A549 (cell line): Measurements from ENCODE around the gene METTL21A. TPM values are rescaled to one million over a fixed set of nuclear protein-coding genes. Genes with fewer than 3 reads are reported as not detected.

ENCODE experiments used
- ATAC-seq, 2 experiments: fragments of 200-7000 bp in 1 of 2; fragments of >200 bp in 1 of 2; cut with Nextera tagmentation in 1 of 2; cut with Tn5 transposase in 1 of 2; 3 replicates each; pipeline versions ENCODE4 v1.8.0 to v1.9.1; 2018 to 2020; ENCODE audit warnings: mild to moderate bottlenecking in 1 of 2, moderate library complexity in 1 of 2
- CTCF ChIA-PET: fragments of 300-600 bp; sonication (Branson Sonifier 250); formaldehyde crosslinking; extraction: SDS; loops from one replicate; lab custom pipeline; 2021; ENCODE audit warnings: antibody characterized with exemption, inconsistent platforms; lab: Yijun Ruan, JAX
- POLR2A ChIA-PET: fragments of 350-600 bp; formaldehyde crosslinking; extraction: SDS; loops from one replicate; lab custom pipeline; 2021; ENCODE audit warnings: antibody characterized with exemption, inconsistent platforms; lab: Yijun Ruan, JAX
- DNase-seq, 2 experiments: peaks; one replicate each; pipeline versions ENCODE4 v3.0.0 to v3.0.0-alpha.2; 2011 to 2016; ENCODE audit warnings: low read depth in 1 of 2, low spot score in 1 of 2
- FAIRE-seq: peaks from 2 replicates; lab custom pipeline; 2011; peaks lifted over from hg19 to GRCh38; lab: Jason Lieb, UNC
- H3K27ac ChIP-seq, 2 experiments: fragments of >200 bp; sonication (Bioruptor Twin); formaldehyde crosslinking; 3 replicates each; pipeline ENCODE4 v1.5.1; 2016 to 2017
- H3K4me1 ChIP-seq: fragments of >200 bp; sonication (Bioruptor Twin); formaldehyde crosslinking; 3 replicates; pipeline ENCODE4 v1.6.1; 2016
- H3K4me2 ChIP-seq: fragments of >200 bp; sonication (Bioruptor Twin); formaldehyde crosslinking; 3 replicates; pipeline ENCODE4 v1.6.1; 2016
- H3K4me3 ChIP-seq: fragments of >200 bp; sonication (Bioruptor Twin); formaldehyde crosslinking; 3 replicates; pipeline ENCODE4 v1.5.1; 2016
- H3K9me3 ChIP-seq: fragments of >200 bp; sonication (Bioruptor Twin); formaldehyde crosslinking; 3 replicates; pipeline ENCODE4 v1.6.1; 2016
- BHLHE40 ChIP-seq: IDR thresholded peaks from 2 replicates; pipeline ENCODE4 v1.6.1; 2012; ENCODE audit warnings: low read depth, low read length, inconsistent platforms
- CBX8 ChIP-seq: fragments of 200-600 bp; sonication (generic); IDR thresholded peaks from 2 replicates; pipeline ENCODE4 v1.6.1; 2016
- CHD2 ChIP-seq: fragments of 150-350 bp; IDR thresholded peaks from 2 replicates; pipeline ENCODE4 v1.6.1; 2014; ENCODE audit warnings: low read length; ENCODE audit not compliant: partially characterized antibody
- EHMT2 ChIP-seq: fragments of 200-600 bp; sonication (generic); IDR thresholded peaks from 2 replicates; pipeline ENCODE4 v1.6.1; 2016; ENCODE audit warnings: antibody characterized with exemption, low read depth, mild to moderate bottlenecking, moderate library complexity
- ESRRA ChIP-seq: fragments of 150-350 bp; IDR thresholded peaks from 2 replicates; pipeline ENCODE4 v1.6.1; 2014; ENCODE audit warnings: mild to moderate bottlenecking, low read length, borderline replicate concordance
- GATA3 ChIP-seq: IDR thresholded peaks from 2 replicates; pipeline ENCODE4 v1.6.1; 2012; ENCODE audit warnings: borderline replicate concordance
- HDAC2 ChIP-seq: fragments of 200-600 bp; sonication (generic); IDR thresholded peaks from 2 replicates; pipeline ENCODE4 v1.6.1; 2016
- JUNB ChIP-seq: fragments of >200 bp; sonication (Bioruptor Twin); formaldehyde crosslinking; IDR thresholded peaks from 2 replicates; pipeline ENCODE4 v1.6.1; 2016
- MAFK ChIP-seq: fragments of 450-650 bp; IDR thresholded peaks from 2 replicates; pipeline ENCODE4 v1.6.1; 2014; ENCODE audit not compliant: partially characterized antibody
- MAZ ChIP-seq: fragments of 150-350 bp; IDR thresholded peaks from 2 replicates; pipeline ENCODE4 v1.6.1; 2014; ENCODE audit warnings: antibody characterized with exemption, low read depth, low read length, borderline replicate concordance
- MYC ChIP-seq: IDR thresholded peaks from 2 replicates; pipeline ENCODE4 v1.6.1; 2012; ENCODE audit warnings: mild to moderate bottlenecking, inconsistent platforms, low read length, improper control_type of control experiment, borderline replicate concordance
- NPAS2 ChIP-seq: fragments of 250-450 bp; sonication (Bioruptor Pico); IDR thresholded peaks from 2 replicates; pipeline ENCODE4 v1.8.0; 2022; ENCODE audit warnings: mild to moderate bottlenecking, moderate library complexity, borderline replicate concordance
- POLR2AphosphoS2 ChIP-seq: conservative IDR thresholded peaks from 2 replicates; pipeline ENCODE4 v1.6.1; 2012; ENCODE audit warnings: low read length, improper control_type of control experiment, inconsistent platforms
- RAD21 ChIP-seq, 2 experiments: fragments of >200 bp in 1 of 2; sonication (Bioruptor Twin) in 1 of 2; formaldehyde crosslinking in 1 of 2; IDR thresholded peaks in 1 of 2; conservative IDR thresholded peaks in 1 of 2; 2 replicates in 1 of 2; 3 replicates in 1 of 2; pipeline ENCODE4 v1.6.1; 2012 to 2018; ENCODE audit warnings: inconsistent platforms in 1 of 2
- RFX5 ChIP-seq: fragments of 450-650 bp; IDR thresholded peaks from 2 replicates; pipeline ENCODE4 v1.7.1; 2014; ENCODE audit warnings: antibody characterized with exemption, mild to moderate bottlenecking, moderate library complexity
- TP53 ChIP-seq: fragments of 250-450 bp; sonication (Bioruptor Pico); IDR thresholded peaks from 2 replicates; pipeline ENCODE4 v1.5.0; 2021; ENCODE audit warnings: mild to moderate bottlenecking, moderate library complexity
- ZNF302 ChIP-seq: fragments of 250-450 bp; sonication (Bioruptor Pico); IDR thresholded peaks from 2 replicates; pipeline ENCODE4 v1.9.0; 2021; ENCODE audit warnings: inconsistent platforms, mild to moderate bottlenecking, moderate library complexity
- ZSCAN20 ChIP-seq: fragments of 250-450 bp; sonication (Bioruptor Pico); IDR thresholded peaks from 2 replicates; pipeline ENCODE4 v1.8.0; 2022; ENCODE audit warnings: mild to moderate bottlenecking, moderate library complexity
- WGBS: methylation state at CpG from one replicate; pipeline ENCODE4 v1.1.6; 2017; ENCODE audit errors: missing lambda C conversion rate; 5-methylcytosine and 5-hydroxymethylcytosine counted together
- polyA plus RNA-seq, 4 experiments: library from polyadenylated mRNA; depleted of rRNA in 3 of 4; stranded (reverse); fragments of >200 nt; fragmentation: RNase III in 1 of 4; extraction: RNeasy Plus Mini Kit Qiagen cat#74134 plus additional on column Dnase treatment in 1 of 4; gene quantifications; 2 replicates in 3 of 4; 3 replicates in 1 of 4; pipeline ENCODE4 v1.2.3, GENCODE V29; 2011 to 2017
- TF ChIP-seq, protein P1 (sequence below): IDR thresholded peaks from 2 replicates; pipeline ENCODE4 v1.6.1; 2012; ENCODE audit warnings: low read depth, borderline replicate concordance
- TF ChIP-seq, protein P2 (sequence below): IDR thresholded peaks from 2 replicates; pipeline ENCODE4 v1.6.1; 2012
- TF ChIP-seq, protein P3 (sequence below): fragments of >200 bp; sonication (Bioruptor Twin); formaldehyde crosslinking; IDR thresholded peaks from 3 replicates; pipeline ENCODE4 v1.6.1; 2016
- TF ChIP-seq, protein P4 (sequence below): fragments of 250-450 bp; sonication (Bioruptor Pico); IDR thresholded peaks from 2 replicates; pipeline ENCODE4 v1.5.0; 2020; ENCODE audit warnings: low read depth, mild to moderate bottlenecking, moderate library complexity
- TF ChIP-seq, protein P5 (sequence below): fragments of 450-650 bp; IDR thresholded peaks from 2 replicates; pipeline ENCODE4 v1.6.1; 2014; ENCODE audit warnings: antibody characterized with exemption

The METTL21A gene
- polyA plus RNA-seq, 2 of the 4 experiments (the other 2 are of a cell fraction), result 26.9 to 40.1 TPM

DNA sequence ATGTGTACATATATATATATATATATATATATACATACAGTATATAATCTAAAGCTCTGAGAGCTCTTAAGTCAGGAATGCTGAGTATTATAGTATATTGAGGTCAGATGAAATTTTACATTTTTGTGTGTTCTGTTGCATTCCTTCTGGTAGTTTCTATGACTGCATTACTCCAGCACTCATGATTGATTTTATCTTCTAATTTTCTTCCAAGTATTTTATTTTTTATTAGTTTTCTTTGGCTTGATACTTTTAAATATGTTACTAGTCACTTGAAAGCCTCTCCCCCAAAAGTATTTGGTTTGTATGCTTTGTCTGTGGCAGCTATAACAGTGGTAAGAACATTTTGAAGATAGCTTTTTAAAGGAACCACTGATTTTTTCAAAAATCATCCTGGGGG is 25.0 kb downstream of the METTL21A start (continued):
- TF ChIP-seq ESRRA (no peak), ZSCAN20 (CRISPR knock-in tag) (no peak), MAFK (no peak), MAZ (no peak), EHMT2 (no peak), ZNF302 (CRISPR knock-in tag) (no peak)
- TF ChIP-seq, protein P1, sequence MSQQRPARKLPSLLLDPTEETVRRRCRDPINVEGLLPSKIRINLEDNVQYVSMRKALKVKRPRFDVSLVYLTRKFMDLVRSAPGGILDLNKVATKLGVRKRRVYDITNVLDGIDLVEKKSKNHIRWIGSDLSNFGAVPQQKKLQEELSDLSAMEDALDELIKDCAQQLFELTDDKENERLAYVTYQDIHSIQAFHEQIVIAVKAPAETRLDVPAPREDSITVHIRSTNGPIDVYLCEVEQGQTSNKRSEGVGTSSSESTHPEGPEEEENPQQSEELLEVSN, result no peak
- TF ChIP-seq, protein P2, sequence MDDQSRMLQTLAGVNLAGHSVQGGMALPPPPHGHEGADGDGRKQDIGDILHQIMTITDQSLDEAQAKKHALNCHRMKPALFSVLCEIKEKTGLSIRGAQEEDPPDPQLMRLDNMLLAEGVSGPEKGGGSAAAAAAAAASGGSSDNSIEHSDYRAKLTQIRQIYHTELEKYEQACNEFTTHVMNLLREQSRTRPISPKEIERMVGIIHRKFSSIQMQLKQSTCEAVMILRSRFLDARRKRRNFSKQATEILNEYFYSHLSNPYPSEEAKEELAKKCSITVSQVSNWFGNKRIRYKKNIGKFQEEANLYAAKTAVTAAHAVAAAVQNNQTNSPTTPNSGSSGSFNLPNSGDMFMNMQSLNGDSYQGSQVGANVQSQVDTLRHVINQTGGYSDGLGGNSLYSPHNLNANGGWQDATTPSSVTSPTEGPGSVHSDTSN, result no peak

DNA sequence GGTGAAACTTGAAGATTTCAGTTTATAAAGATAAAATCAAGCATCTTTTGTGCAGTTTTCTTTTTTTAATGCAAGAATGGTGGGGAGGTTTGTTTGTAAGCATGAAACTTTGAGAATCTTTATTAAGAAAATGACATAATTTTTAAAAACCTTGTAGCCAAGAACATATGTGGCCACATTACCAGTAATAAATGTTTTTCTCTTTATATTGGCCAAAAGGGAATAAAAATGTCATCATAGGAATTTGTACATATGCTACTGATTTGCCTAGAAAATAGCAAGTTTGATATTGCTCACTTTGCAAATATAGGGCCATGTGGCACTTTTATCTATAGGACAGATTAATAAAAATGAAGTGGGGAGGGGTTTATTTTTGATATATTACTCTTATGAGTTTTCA is 25.6 kb downstream of the METTL21A start:
- H3K4me1 ChIP-seq, result no peaks in the 10 kb centered on the region
- no peak overlapping the region for H3K27ac ChIP-seq
- TF ChIP-seq POLR2AphosphoS2 (no peak), TP53 (CRISPR knock-in tag) (no peak)
- TF ChIP-seq, protein P3, sequence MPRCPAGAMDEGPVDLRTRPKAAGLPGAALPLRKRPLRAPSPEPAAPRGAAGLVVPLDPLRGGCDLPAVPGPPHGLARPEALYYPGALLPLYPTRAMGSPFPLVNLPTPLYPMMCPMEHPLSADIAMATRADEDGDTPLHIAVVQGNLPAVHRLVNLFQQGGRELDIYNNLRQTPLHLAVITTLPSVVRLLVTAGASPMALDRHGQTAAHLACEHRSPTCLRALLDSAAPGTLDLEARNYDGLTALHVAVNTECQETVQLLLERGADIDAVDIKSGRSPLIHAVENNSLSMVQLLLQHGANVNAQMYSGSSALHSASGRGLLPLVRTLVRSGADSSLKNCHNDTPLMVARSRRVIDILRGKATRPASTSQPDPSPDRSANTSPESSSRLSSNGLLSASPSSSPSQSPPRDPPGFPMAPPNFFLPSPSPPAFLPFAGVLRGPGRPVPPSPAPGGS, result no peak
- FAIRE-seq (no peak), DNase-seq (no peak), ATAC-seq (no peak)
- H3K4me3 ChIP-seq, result no peak overlapping the region
- no peak overlapping the region for H3K4me2 ChIP-seq
- ChIA-PET CTCF (interaction anchor here (1.5 to 1.6 kb wide), 2 partner anchors 16 to 25 kb away, joined by 3 to 5 read pairs; partner anchors contain the start of gene METTL21A), POLR2A (no interaction called here)
- H3K9me3 ChIP-seq, result no peaks in the 10 kb centered on the region

DNA sequence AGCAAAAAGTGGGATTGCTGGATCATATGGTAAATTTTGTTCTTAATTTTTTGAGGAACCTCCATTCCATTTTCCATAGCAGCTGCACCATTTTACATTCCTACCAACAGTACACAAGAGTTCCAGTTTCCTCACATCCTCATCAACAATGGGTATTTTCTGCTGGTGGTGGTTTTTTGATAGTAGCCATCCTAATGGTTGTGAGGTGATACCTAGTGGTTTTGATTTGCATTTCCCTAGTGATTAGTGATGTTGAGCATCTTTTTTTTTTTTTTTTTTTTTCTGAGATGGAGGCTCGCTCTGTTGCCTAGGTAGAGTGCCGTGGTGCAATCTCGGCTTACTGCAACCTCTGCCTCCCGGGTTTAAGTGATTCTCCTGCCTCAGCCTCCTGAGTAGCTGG is 30.5 kb downstream of the METTL21A start:
- ATAC-seq (no peak), DNase-seq (no peak), FAIRE-seq (no peak)
- H3K4me1 ChIP-seq, result no peaks in the 10 kb centered on the region
- H3K27ac ChIP-seq, result no peak overlapping the region
- 97% methylated on average over 4 of the region's 4 CpGs for WGBS
- CTCF ChIA-PET, result interaction anchor here (0.7 to 1.7 kb wide), 3 partner anchors 8 to 155 kb away, joined by 3 to 4 read pairs (median 3); no protein-coding TSS in a partner anchor
- TF ChIP-seq, protein P3, result no peak
- TF ChIP-seq RAD21 (conservative IDR thresholded peaks at IDR 0.05 in 1 of 2, IDR thresholded peaks at IDR 0.05 in 1 of 2) (no peak), HDAC2 (no peak), EHMT2 (no peak), CHD2 (no peak)
- TF ChIP-seq, protein P4, sequence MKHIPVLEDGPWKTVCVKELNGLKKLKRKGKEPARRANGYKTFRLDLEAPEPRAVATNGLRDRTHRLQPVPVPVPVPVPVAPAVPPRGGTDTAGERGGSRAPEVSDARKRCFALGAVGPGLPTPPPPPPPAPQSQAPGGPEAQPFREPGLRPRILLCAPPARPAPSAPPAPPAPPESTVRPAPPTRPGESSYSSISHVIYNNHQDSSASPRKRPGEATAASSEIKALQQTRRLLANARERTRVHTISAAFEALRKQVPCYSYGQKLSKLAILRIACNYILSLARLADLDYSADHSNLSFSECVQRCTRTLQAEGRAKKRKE (CRISPR knock-in tag), result no peak
- peaks cover 23% of the 10 kb centered on the region for H3K9me3 ChIP-seq
- H3K4me3 ChIP-seq, result no peak overlapping the region
- POLR2A ChIA-PET, result no interaction called here
- H3K4me2 ChIP-seq, result no peak overlapping the region

DNA sequence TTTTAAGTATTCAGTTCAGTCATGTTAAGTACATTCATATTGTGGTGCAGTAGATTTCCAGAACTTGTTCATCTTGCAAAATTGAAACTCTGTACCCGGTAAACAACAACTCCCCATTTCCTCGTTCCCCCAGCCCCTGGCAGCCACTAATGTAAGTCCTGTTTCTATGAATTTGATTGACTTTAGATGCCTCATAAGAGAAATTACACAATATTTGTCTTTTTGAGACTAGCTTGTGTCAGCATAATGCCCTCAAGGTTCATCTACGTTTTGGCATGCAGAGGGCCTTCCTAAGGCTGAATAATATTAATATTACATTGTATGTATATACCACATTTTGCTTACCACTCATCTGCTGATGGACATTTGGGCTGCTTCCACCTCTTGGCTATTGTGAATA is 30.9 kb downstream of the METTL21A start:
- WGBS, result 88% methylated on average over 3 of the region's 3 CpGs
- Histone ChIP-seq H3K4me2 (no peak overlapping the region), H3K27ac (no peak overlapping the region), H3K4me3 (no peak overlapping the region), H3K4me1 (no peaks in the 10 kb centered on the region), H3K9me3 (peaks cover 23% of the 10 kb centered on the region)
- no peak for FAIRE-seq
- ChIA-PET CTCF (interaction anchor here (0.6 to 1.7 kb wide), 4 partner anchors 9 to 155 kb away, joined by 3 to 4 read pairs (median 4); no protein-coding TSS in a partner anchor), POLR2A (no interaction called here)
- no peak for ATAC-seq
- no peak for DNase-seq
- TF ChIP-seq, protein P5, sequence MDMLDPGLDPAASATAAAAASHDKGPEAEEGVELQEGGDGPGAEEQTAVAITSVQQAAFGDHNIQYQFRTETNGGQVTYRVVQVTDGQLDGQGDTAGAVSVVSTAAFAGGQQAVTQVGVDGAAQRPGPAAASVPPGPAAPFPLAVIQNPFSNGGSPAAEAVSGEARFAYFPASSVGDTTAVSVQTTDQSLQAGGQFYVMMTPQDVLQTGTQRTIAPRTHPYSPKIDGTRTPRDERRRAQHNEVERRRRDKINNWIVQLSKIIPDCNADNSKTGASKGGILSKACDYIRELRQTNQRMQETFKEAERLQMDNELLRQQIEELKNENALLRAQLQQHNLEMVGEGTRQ, result no peak
- TF ChIP-seq JUNB, result no peak
- no peak for TF ChIP-seq GATA3
- no peak for TF ChIP-seq RFX5
- TF ChIP-seq BHLHE40, result no peak
- TF ChIP-seq ZNF302 (CRISPR knock-in tag), result no peak
- TF ChIP-seq MYC, result no peak
- no peak for TF ChIP-seq CBX8
- no peak for TF ChIP-seq MAZ
- TF ChIP-seq NPAS2, result no peak
- no peak for TF ChIP-seq CHD2
